Measurements from ENCODE around the gene ACAT2.
"Not testable (repeated sequence)": the region's sequence is repeated elsewhere in the genome, so short reads cannot be mapped to it uniquely, and the experiment has no call there.

ACAT2 gene

DNA sequence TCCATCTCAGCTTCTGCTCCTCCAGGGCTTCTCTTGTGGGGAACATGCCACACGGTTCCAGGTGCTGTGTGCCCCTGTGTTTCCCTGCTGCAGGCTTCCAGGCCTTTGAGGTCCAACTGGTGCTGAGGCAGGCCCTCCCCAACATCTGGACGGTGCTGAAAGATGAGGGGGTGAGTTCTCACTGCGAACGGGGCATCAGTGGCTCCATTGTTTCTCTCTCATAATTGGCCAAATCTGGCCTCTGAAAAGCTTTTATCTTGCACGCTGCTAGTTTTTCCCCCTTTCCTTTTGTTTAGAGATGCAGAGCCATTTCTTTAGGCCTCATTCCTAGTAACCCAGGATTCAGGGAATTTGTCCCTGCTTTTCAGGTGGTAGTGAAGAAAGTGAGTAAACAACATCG lies 46.8 kb downstream of the ACAT2 start:
- in situ Hi-C loops (cut with MboI; ENCODE audit: low pct_unique_long_range_greater_than_20kb, low sequenced_read_pairs, unreplicated experiment): no loop called here
- no peak for DNase-seq (ENCODE audit: low spot score)
- TF ChIP-seq CTCF (IDR thresholded peaks at IDR 0.05; ENCODE audit: extremely low read depth, insufficient read depth, missing control alignments): no peak

DNA sequence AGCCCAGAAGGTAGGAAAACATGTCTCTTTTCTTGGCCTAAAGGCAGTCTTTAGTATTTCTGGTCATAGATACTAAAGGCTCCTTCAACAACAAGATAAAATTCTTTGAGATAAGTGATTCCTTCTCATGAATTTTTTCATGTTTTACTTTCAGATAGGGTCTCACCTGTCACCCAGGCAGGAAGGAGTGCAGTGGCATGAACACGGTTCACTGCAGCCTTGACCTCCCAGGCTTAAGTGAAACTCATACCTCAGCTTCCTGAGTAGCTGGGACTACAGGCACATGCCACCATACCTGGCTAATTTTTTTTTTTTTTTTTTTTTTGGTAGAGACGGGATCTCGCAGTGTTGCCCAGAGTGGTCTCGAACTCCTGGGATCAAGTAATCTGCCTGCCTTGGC lies 47.3 kb downstream of the ACAT2 start:
- DNase-seq (ENCODE audit: low spot score): no peak
- no peak for TF ChIP-seq CTCF (IDR thresholded peaks at IDR 0.05; ENCODE audit: extremely low read depth, insufficient read depth, missing control alignments)
- in situ Hi-C loops (cut with MboI; ENCODE audit: low pct_unique_long_range_greater_than_20kb, low sequenced_read_pairs, unreplicated experiment): no loop called here

GRCh38 chr6:159813781-159814180 lies 51.9 kb downstream of the ACAT2 start:
- in situ Hi-C loops (cut with MboI; ENCODE audit: low pct_unique_long_range_greater_than_20kb, low sequenced_read_pairs, unreplicated experiment): no loop called here
- TF ChIP-seq CTCF (IDR thresholded peaks at IDR 0.05; ENCODE audit: extremely low read depth, insufficient read depth, missing control alignments): no peak
- DNase-seq (ENCODE audit: low spot score): no peak

DNA sequence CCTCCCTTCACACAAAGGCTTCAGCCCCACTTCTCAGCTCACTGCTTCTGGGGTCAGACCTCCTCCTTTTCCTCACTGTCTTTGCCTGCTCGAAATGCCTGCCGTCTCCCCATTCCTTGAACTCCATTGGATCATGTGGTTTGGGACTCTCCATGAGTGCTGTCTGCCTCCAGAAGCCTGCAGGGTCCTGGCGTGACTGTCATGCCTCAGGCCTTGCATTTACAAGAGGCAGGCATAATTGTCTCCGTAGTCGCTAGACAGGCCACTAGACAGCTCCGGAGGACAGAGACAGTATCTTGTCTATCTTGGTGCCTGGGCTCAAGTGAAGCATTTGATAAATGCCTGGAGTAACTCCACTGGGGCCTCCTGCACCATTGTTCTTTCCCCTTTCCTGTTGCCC lies 53.6 kb downstream of the ACAT2 start:
- in situ Hi-C loops (cut with MboI; ENCODE audit: low pct_unique_long_range_greater_than_20kb, low sequenced_read_pairs, unreplicated experiment): no loop called here
- no peak for TF ChIP-seq CTCF (IDR thresholded peaks at IDR 0.05; ENCODE audit: extremely low read depth, insufficient read depth, missing control alignments)
- DNase-seq (ENCODE audit: low spot score): no peak

GRCh38 chr6:159816775-159817174 lies 54.9 kb downstream of the ACAT2 start:
- in situ Hi-C loops (cut with MboI; ENCODE audit: low pct_unique_long_range_greater_than_20kb, low sequenced_read_pairs, unreplicated experiment): not testable (repeated sequence)

DNA sequence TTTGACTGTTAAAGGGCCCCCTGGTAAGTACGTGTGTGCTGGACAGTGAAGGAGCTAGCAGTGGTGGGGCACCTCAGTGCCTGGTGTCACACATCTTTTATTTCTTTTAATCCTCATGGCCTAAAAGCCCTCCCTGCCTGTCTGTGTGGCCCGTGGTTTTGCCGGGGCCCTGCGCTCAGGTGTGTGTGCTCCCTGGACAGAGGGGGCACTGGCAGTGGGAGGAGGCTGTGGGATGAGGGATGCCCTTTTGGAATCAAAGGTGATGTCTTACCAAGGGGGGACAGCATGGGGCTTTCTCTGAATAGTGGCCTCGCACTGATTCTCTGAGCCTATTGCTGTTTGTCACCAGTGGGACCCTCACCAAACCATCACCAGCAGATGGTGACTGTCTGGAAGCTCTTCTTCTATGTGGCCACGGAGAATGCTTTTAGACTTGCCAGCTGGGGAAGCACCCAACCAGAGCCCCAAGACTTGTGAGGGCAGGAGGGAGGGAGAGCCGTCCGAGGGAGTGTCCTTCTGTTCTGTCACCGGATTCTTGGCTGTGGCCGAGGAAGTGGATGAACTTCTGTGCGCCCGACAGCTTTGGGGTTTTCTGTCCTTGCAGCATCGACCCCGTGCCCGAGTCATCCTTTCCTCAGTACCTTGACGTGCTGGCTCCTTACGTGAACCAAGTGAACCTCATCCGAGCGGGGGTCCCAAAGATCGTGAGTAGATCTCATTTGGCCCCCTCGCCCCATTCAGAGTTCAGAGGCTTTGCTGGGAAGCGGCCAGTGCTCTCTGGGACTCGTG lies 56.3 kb downstream of the ACAT2 start:
- no peak for DNase-seq (ENCODE audit: low spot score)
- in situ Hi-C loops (cut with MboI; ENCODE audit: low pct_unique_long_range_greater_than_20kb, low sequenced_read_pairs, unreplicated experiment): no loop called here
- TF ChIP-seq CTCF (IDR thresholded peaks at IDR 0.05; ENCODE audit: extremely low read depth, insufficient read depth, missing control alignments): no peak

More at GRCh38 chr6:159816775-159817174, 54.9 kb downstream of the ACAT2 start:
- DNase-seq (ENCODE audit: low spot score): not testable (repeated sequence)

GRCh38 chr6:159819098-159819497 lies 57.3 kb downstream of the ACAT2 start:
- in situ Hi-C loops (cut with MboI; ENCODE audit: low pct_unique_long_range_greater_than_20kb, low sequenced_read_pairs, unreplicated experiment): no loop called here
- DNase-seq (ENCODE audit: low spot score): no peak
- TF ChIP-seq CTCF (IDR thresholded peaks at IDR 0.05; ENCODE audit: extremely low read depth, insufficient read depth, missing control alignments): no peak
